Ovary (tissue), 3 donors: ENCODE measurements around the gene GSX2.

ENCODE experiments used
- CTCF ChIP-seq, 3 donors: fragments of 450-650 bp in 2 of 3; fragments of 200-600 bp in 1 of 3; IDR thresholded peaks; one replicate each; pipeline versions ENCODE4 v1.5.1 to v1.8.0; 2016 to 2022; ENCODE audit warnings: antibody characterized with exemption in 3 of 3, mild to moderate bottlenecking in 1 of 3
- POLR2A ChIP-seq: fragments of 450-650 bp; IDR thresholded peaks from one replicate; pipeline ENCODE4 v1.6.1; 2017; ENCODE audit warnings: antibody characterized with exemption, mild to moderate bottlenecking, moderate library complexity
- donor health status: DM: no; HTN: no; CAD: no.

GRCh38 chr4:54082168-54082567 lies 17.8 kb upstream of the GSX2 start:
- no peak for TF ChIP-seq CTCF (IDR thresholded peaks at IDR 0.05)
- TF ChIP-seq POLR2A, result no peak
